ENCODE measurements around the gene SPACA7.
"Not testable (repeated sequence)": the region's sequence is repeated elsewhere in the genome, so short reads cannot be mapped to it uniquely, and the experiment has no call there.

Gene SPACA7

GRCh38 chr13:112374271-112374670 is 1.9 kb upstream of the SPACA7 start:
- Histone ChIP-seq H3K4me3 (IDR thresholded peaks at IDR 0.05; ENCODE audit: insufficient read depth, low read depth, low read length) (no peak overlapping the region), H3K27me3 (ENCODE audit: insufficient read depth, low read depth) (no peaks in the 10 kb centered on the region), H3K9ac (no peak overlapping the region), H2AFZ (ENCODE audit: low read depth) (no peak overlapping the region), H3K4me2 (no peak overlapping the region), H3K79me2 (ENCODE audit: insufficient read depth, low read depth) (no peaks in the 10 kb centered on the region), H4K20me1 (ENCODE audit: insufficient read depth) (no peaks in the 10 kb centered on the region), H3K4me1 (ENCODE audit: low read depth, poor library complexity, severe bottlenecking) (no peaks in the 10 kb centered on the region), H3K27ac (no peak overlapping the region), H3K36me3 (ENCODE audit: insufficient read depth) (no peaks in the 10 kb centered on the region)
- no peak for TF ChIP-seq CTCF (conservative IDR thresholded peaks at IDR 0.05; ENCODE audit: low read depth, low read length)

- Histone ChIP-seq H3K79me2 (ENCODE audit: insufficient read depth, low read depth) (no peaks in the 10 kb centered on the region), H3K4me2 (no peak overlapping the region), H3K4me3 (IDR thresholded peaks at IDR 0.05; ENCODE audit: insufficient read depth, low read depth, low read length) (no peak overlapping the region), H4K20me1 (ENCODE audit: insufficient read depth) (no peaks in the 10 kb centered on the region), H3K27ac (no peak overlapping the region), H3K4me1 (ENCODE audit: low read depth, poor library complexity, severe bottlenecking) (no peaks in the 10 kb centered on the region), H2AFZ (ENCODE audit: low read depth) (no peak overlapping the region), H3K9ac (no peak overlapping the region), H3K27me3 (ENCODE audit: insufficient read depth, low read depth) (no peaks in the 10 kb centered on the region), H3K36me3 (ENCODE audit: insufficient read depth) (no peaks in the 10 kb centered on the region)
- no peak for TF ChIP-seq CTCF (conservative IDR thresholded peaks at IDR 0.05; ENCODE audit: low read depth, low read length)
Measured at GRCh38 chr13:112391746-112392145, 15.6 kb downstream of the SPACA7 start.

GRCh38 chr13:112392719-112393118 is 16.6 kb downstream of the SPACA7 start:
- H3K9ac ChIP-seq: no peak overlapping the region
- H2AFZ ChIP-seq (ENCODE audit: low read depth): no peak overlapping the region
- no peak overlapping the region for H3K27ac ChIP-seq
- no peak overlapping the region for H3K4me3 ChIP-seq (IDR thresholded peaks at IDR 0.05; ENCODE audit: insufficient read depth, low read depth, low read length)
- no peak for TF ChIP-seq CTCF (conservative IDR thresholded peaks at IDR 0.05; ENCODE audit: low read depth, low read length)
- H3K4me1 ChIP-seq (ENCODE audit: low read depth, poor library complexity, severe bottlenecking): no peaks in the 10 kb centered on the region
- no peaks in the 10 kb centered on the region for H3K36me3 ChIP-seq (ENCODE audit: insufficient read depth)
- H3K27me3 ChIP-seq (ENCODE audit: insufficient read depth, low read depth): no peaks in the 10 kb centered on the region
- no peak overlapping the region for H3K4me2 ChIP-seq
- no peaks in the 10 kb centered on the region for H3K79me2 ChIP-seq (ENCODE audit: insufficient read depth, low read depth)
- no peaks in the 10 kb centered on the region for H4K20me1 ChIP-seq (ENCODE audit: insufficient read depth)

- not testable (repeated sequence) for H4K20me1 ChIP-seq (ENCODE audit: insufficient read depth); H3K4me1 ChIP-seq (ENCODE audit: low read depth, poor library complexity, severe bottlenecking); H3K4me2 ChIP-seq; H3K36me3 ChIP-seq (ENCODE audit: insufficient read depth); H3K9ac ChIP-seq; H3K27ac ChIP-seq; H3K27me3 ChIP-seq (ENCODE audit: insufficient read depth, low read depth); H3K79me2 ChIP-seq (ENCODE audit: insufficient read depth, low read depth); H3K4me3 ChIP-seq (IDR thresholded peaks at IDR 0.05; ENCODE audit: insufficient read depth, low read depth, low read length); H2AFZ ChIP-seq (ENCODE audit: low read depth)
Measured at GRCh38 chr13:112395022-112395421, 18.9 kb downstream of the SPACA7 start.

GRCh38 chr13:112395941-112396340 is 19.8 kb downstream of the SPACA7 start:
- H3K4me3 ChIP-seq (IDR thresholded peaks at IDR 0.05; ENCODE audit: insufficient read depth, low read depth, low read length); H3K4me1 ChIP-seq (ENCODE audit: low read depth, poor library complexity, severe bottlenecking); H3K27me3 ChIP-seq (ENCODE audit: insufficient read depth, low read depth); H3K79me2 ChIP-seq (ENCODE audit: insufficient read depth, low read depth); H3K27ac ChIP-seq; H4K20me1 ChIP-seq (ENCODE audit: insufficient read depth); H3K36me3 ChIP-seq (ENCODE audit: insufficient read depth); H2AFZ ChIP-seq (ENCODE audit: low read depth); H3K4me2 ChIP-seq; H3K9ac ChIP-seq: not testable (repeated sequence)

Data from KMS-11 (cell line).